ENCODE measurements around the gene ZNF641.
"Not testable (repeated sequence)": the region's sequence is repeated elsewhere in the genome, so short reads cannot be mapped to it uniquely, and the experiment has no call there.

ZNF641 gene

DNA sequence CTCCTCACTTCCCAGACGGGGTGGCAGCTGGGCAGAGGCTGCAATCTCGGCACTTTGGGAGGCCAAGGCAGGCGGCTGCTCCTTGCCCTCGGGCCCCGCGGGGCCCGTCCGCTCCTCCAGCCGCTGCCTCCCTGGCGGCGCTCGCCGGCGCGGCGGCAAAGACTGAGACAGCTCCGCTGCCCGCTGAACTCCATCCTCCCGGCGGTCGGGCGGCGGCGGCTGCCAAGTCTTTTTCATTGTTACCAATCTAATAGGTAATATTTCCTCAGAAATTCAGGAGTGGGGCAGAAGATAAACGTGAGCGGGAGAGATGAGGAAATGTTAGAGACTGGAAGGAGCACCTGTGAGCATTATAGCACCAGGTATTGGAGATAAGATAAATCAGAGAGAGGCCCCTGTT lies 17.0 kb downstream of the ZNF641 start:
- not testable (repeated sequence) for DNase-seq

DNA sequence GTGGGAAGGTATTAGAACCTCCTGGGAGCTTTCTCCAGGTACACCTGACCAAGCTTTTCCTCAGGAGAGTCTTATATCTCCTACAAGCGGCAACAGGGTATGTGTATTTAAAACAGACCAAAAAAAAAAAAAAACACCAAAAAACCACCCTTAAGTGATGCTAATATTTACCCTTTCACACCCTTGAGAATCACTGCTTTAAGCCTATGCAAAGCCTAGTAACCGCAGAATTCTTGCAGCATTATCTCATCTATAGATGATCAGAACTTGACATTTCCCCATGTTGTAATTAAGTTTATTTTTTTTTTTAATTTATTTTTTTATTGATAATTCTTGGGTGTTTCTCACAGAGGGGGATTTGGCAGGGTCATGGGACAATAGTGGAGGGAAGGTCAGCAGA lies 19.3 kb downstream of the ZNF641 start:
- DNase-seq = no peak

DNA sequence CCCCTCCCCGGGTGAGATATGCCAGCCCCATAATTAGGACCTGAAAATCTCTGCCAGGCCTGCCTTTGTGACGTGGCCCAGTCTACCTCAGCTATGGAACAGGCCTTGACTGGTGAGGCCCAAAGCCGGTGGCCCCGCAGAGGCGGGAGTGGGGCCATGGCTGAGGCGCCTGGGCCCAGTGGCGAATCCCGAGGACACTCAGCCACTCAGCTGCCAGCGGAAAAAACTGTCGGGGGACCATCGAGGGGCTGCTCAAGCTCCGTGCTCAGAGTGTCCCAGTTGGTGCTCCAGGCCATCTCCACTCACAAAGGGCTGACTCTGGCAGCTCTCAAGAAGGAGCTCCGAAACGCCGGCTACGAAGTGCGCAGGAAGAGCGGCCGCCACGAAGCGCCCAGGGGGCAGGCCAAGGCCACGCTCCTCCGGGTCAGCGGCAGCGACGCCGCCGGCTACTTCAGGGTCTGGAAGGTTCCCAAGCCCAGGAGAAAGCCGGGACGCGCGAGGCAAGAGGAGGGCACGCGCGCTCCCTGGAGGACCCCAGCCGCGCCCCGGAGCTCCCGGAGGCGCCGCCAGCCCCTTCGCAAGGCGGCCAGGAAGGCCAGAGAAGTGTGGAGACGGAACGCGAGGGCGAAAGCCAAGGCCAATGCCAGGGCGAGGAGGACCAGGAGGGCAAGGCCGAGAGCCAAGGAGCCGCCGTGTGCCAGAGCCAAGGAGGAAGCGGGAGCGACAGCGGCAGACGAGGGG lies 21.4 kb downstream of the ZNF641 start:
- no peak for DNase-seq

DNA sequence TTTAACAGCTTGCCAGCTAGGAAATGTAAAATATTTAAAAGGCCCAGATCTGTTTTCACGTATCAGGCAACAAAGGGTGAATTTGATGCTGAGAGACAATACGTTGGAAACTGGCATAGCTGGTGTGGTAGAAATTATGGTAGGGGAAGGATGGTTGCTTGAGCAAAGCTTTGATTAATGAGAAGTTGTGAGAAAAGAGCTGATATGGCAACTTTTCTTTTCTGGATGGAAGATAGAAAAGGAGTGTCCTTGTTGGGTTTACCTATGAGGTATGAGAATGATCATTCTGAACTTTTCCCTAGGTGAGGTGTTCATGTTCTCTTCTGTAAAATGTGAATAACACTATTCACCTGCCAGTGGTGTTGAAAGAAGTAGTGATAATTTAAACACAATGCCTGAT lies 34.2 kb downstream of the ZNF641 start:
- DNase-seq = no peak

DNA sequence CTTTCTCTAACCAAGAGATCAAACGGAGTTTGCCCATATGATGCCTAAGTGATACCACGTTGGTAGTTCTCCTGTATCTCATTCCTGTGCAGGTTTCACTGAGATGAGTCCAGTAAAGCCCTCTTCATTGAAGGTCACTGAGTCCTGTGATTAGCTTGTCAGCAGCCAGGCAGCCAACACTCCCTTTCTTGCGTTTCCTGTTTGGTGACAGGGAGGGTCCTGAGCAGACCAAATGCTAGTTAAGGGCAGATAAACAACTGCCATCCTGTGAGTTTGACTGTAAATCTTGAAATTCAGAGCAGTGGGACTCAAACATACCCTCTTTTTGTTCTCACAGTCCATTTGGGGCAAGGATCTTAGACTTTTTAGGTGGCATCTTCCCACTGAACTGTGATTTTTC lies 39.4 kb downstream of the ZNF641 start:
- DNase-seq = no peak

DNA sequence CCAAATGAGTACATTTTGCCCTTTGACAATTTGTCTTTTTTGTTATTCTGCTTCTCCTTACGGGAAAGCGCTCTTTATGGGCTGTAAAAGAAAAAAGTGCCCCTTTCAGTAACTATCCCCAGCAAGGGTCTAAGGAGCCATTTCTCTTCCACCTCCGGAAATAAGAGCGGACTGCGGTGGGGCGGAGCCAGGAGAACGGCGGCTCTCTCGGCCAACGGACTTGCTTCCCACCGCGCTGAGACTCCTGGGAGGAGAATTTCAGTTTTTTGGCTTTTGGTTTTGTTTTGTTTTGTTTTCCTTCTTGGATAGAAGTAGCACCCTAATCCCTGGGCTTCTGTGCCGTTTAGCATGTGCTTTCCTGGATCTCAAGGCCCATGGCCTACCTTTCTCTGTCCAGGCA lies 43.5 kb downstream of the ZNF641 start:
- DNase-seq = no peak

DNA sequence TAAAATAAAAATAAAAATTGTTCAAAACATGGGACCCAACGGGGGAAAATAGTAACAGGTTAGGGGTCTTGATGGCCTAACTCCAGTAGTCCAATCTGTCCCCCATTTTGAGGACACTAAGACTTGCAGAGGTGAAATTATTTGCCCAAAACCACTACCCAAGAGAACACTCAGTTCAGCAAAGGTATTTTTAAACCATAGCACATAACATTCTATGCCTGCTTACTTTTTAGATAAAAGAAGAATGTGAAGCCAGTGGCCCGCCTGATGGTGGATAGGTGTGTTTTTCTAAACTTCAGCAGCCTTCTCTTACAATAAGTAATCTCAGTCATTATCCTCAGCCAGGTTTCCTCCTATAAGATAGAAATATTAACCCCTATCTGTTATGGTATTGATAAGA lies 45.5 kb downstream of the ZNF641 start:
- no peak for DNase-seq

DNA sequence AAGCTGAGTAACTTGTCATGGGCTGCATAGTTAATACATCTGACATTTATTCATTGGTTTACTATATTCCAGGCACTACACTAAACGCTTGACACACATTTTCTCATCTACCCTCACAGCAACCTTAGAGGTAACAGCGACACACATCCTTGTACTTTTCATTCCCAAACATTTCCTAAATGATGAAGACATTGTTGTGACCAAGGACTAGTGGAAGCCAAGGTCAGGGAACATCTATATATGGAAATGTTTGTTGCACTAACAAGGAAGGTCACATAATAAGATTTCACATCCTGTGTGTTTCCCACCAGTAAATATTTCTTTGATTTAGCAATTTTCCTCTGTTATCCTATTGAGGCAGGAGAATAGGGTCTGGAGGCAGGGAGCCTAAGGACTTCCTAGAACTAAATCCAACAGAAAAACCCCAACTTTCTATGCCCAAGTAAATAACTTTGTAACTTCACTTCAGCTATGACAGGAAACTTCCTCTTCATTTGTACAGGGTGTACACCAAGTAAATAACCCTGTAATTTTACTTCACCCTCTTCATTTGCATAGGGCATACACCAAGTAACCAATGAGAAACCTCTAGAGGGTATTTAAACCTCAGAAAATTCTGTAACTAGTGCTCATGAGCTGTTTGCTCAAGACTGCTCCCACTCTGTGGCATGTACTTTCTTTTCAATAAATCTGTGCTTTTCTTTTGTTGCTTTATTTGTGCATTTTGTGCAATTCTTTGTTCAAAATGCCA lies 48.4 kb downstream of the ZNF641 start:
- no peak for DNase-seq

DNA sequence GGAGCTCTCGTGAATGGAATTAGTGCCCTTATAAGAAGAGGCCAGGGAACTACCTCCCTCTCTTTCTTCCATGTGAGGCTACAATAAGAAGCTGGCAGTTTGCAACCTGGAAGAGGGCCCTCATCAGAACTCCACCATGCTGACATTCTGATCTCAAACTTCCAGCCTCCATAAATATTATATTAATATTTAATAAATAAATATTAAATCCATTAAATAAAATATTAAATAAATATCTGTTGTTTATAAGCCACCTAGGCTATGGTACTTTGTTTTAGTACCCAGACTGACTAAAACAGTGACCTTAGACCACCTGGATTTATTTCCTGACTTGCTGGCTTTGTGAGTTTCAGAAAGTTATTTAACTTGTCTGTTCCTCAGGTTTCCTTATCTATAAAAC lies 49.9 kb downstream of the ZNF641 start:
- DNase-seq = no peak

DNA sequence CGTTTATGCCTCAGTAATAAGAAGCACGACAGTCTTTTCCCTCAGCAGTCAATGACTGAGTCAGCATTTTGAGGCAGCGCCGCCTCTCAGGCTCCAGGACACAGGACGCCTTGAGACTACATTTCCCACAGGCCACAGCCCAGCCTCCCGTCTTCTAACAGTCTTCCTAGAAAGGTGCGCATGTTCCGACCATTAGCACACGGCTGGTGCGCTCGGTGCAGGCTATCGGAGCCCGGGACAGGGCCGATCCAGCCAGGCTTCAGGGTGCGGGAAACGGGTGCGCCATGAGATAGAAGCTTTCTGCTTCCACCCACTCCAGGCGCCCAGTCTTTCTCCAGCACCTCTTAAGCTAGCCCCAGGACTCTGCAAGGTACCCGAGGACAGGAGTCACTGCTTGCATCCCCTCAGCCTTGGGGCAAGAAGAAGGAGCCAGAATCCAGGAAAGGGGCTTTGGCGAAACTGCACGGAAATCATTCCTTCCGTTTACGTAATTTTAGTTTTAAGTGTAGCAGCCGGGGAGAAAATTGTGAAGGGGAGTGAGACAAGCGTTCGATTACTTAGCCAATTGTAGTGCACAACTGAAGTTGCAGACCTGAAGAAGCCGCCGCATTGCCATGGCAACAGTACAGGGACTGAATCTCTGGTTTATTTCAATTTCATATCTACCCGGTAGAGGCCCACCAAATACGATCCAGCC lies 54.0 kb downstream of the ZNF641 start:
- peak; percentile 3 for DNase-seq

DNA sequence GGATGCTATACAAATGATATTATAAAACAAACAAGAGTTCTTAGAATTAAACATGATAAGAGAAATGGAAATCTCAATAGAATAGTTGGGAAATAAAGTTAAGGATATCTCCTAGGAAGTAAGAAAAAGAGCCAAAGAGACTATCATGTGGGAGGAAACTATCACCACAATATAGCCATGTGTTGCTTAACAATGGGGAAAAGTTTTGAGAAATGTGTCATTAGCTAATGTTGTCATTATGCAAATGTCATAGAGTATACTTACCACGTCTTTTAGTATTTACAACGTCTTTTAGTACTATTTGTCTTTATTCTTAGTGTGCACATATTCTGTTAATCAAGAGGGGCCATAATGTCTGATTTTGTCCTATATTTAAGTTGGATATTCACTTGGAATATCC lies 58.7 kb downstream of the ZNF641 start:
- no peak for DNase-seq

DNA sequence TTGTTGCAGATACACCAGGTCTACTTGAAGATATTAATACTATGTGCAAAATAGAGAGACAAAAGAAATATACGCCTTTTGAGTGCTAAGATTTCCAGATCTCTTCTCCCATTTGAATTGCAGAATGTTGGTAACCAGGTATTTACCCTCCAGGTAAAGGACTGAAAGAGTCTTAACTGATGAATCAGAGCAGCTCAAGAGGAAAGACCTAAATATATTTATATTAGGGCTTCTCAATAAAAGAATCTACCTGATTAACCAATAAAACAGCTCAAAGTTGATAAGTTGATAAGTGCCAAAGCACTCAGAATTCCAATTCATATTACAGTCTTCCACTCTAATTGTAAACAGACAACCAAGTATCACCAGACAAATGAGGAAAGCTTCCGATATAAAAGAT lies 59.2 kb downstream of the ZNF641 start:
- DNase-seq = no peak

DNA sequence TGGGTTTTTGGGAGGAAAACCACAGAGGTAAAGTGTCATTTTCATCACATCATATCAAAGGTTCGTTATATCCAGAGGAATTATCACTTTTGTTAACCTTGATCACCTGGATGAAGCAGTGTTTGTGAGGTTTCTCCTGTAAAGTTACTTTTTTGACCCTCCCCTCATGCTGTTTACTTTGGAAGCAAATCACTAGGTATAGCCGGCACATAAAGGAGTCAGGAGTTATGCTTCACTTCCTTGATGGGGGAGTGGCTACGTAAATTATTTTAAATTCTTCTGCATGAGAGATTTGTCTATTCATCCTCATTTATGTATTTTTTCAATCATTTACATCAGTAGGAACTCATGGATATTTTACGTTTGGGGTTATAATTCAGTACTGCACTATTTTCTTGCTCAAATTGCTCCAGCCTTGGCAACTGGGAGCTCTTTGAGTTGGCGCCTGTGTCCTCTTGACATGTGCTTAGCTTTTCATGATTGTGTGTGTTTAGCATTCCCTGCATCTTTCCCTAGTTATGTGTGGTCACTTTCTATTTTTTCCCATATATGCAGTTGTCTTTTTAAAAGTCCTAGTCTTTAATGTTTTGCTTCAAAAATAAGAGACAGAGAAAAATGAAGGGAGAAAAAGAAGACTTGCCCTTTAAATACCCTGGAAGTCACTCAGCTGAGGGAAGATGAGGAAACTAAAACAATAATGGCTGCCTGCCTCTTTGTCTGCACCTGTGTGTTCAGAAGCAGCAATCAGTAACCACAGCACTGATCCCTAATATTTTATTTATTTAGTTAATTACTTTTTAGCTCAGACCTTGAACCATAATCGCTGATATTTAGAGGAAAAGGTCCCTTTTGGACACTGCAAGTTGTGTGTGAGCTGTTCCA lies 62.1 kb downstream of the ZNF641 start:
- DNase-seq = no peak

Measured in DMS153 (cell line).